HG03135 (cell line): ENCODE measurements around the gene VASP.
A peak's percentile ranks its signal among the peaks of the same experiment; 100 is the strongest.

Experiments
- ATAC-seq: cut with Tn5 transposase; IDR thresholded peaks from one replicate; pipeline ENCODE4 v1.9.1; 2021; ENCODE audit warnings: mild to moderate bottlenecking, moderate library complexity; ENCODE audit not compliant: unreplicated experiment

VASP gene

GRCh38 chr19:45473682-45474605 is 33.3 kb upstream of the VASP start:
- no peak for ATAC-seq

GRCh38 chr19:45474606-45475521 is 32.4 kb upstream of the VASP start:
- ATAC-seq: no peak

- no peak for ATAC-seq
Observed at GRCh38 chr19:45475537-45476291, 31.6 kb upstream of the VASP start.

DNA sequence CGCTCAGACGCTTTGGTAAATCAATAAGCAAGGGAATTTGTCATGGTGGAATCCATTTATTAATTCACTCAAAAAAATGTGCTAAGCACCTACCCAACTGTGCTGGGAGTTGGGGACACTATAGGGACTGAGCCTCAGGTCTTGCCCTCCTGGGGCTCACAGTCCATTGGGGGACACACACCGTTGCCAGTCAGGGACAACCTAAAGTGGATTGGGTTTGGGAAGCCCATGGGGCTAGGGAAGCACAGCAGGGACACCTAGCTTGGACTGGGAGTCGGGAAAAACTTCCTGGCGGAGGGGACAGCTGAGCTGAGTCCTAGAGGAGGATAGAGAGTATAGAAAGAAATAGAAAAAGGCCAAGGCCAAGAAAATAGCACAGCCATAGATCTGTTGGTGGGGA is 31.0 kb upstream of the VASP start:
- ATAC-seq: no peak

DNA sequence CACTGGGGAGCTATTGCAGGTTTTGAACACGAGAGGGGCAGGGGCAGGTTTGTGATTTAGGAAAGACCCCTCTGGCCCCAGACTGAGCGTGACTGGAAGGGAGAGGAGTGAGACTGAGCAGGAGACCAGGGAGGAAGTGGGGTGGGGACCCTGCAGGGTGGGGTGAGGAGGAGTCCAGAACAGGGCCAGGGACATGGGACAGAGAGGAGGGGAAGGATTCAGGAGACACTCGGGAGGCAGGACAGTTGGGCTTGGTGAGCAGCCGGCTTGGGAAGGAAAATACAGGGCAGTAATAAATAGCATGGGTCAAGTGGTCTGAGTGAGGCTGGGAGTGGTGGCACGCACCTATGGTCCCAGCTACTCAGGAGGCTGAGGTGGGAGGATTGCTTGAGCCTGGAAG is 30.1 kb upstream of the VASP start:
- no peak for ATAC-seq

GRCh38 chr19:45477713-45478453 is 29.4 kb upstream of the VASP start:
- no peak for ATAC-seq

- peak; percentile 62 for ATAC-seq
Observed at GRCh38 chr19:45478454-45479238, 28.6 kb upstream of the VASP start.

DNA sequence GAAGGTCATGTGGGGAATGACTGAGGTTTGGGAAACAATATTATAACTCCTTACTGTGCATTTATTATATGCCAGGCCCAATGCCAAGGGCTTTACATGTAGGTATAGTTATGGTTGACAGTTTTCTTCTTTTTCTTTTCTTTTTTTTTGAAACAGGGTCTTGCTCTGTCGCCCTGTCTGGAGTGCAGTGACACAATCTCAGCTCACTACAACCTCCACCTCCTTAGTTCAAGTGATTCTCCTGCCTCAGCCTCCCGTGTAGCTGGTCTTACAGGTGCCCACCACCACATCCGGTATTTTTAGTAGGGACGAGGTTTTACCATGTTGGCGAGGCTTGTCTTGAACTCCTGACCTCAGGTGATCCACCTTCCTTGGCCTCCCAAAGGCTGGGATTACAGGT is 24.2 kb upstream of the VASP start:
- ATAC-seq: no peak

- ATAC-seq: no peak
Observed at GRCh38 chr19:45484273-45484945, 22.9 kb upstream of the VASP start.

DNA sequence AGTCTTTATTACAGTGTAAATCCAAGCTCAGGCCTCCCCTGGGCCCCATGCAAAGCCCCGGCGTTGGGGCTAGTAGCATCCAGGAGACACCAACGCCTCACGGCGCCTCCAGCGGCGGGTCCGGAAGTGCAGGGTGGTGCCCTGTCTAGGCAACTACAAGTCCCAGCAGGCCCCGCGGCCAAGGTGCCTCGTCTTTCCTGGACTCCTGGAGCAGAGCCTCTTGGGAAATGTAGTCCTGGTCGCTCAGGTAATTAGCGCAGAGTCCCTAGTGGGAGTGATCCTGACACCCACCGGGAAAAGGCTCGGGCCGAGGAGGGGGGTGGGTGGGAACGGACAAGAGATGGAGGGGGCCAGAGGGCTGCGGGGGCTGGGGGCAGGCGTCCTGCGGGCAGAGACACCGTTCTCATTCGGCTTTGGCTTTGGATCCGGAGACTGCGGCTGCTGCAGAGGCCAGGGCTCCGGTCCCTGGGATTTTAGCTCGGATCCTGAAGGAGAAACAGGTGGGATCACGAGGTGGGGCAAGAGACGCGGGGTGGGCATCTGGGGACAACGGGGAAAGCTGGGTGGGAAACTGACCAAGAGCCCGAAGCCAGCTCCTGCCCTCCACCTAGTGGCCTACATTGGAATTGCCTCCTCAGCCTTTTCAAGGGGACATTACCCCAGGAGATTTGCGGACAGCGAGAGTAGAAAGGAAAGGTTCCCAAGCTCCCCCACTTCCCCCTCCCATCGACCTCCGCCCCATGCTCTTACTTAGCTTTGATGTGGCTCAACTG is 21.8 kb upstream of the VASP start:
- peak; percentile 87 for ATAC-seq

DNA sequence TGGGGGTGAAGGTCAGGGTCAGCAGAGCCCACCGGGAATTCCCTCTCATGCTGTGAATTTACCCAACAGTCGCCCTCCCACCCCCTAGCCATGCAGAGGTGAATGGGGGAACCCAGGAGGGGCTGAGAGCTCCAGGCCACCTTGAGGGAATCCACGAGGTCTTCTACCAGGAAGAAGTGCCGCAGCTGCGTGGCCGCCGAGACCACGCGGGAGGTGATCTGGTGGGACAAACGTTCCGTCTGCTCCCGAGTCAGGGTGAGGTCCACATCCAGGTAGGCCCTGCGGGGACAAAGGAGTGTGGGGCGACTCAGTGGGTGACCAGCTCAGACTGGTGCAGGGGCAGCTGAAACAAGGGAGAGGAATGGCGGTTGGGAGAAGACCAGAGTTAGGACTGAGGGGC is 18.6 kb upstream of the VASP start:
- no peak for ATAC-seq

DNA sequence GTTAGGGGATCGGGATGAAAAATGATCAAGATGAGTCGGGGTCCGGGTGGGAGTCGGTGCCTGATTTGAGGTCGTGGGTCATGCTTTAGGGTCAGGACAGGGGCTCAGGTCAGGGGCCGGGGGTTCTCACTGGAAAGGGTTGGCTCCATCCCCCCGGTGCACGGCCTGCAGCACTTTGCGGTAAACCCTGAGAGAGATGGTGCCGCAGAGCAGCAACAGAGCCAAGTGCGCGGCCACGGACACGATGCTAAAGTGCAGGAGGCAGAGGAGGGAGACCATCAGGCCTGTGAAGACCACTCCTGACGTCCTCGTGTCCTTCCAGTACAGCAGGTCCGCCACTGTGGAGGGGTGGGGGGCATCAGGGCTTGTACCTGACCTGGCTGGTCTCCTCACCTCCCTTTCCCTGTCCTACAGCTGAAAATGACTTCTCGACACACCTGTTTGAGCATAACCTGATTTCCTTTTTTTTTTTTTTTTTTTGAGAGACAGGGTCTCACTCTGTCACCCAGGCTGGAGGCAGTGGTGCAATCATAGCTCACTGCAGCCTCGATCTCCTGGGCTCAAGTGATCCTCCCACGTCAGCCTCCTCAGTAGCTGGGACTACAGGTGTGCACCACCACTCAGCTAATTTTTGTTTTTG is 17.9 kb upstream of the VASP start:
- ATAC-seq: no peak

- no peak for ATAC-seq
Observed at GRCh38 chr19:45492137-45492626, 15.1 kb upstream of the VASP start.

DNA sequence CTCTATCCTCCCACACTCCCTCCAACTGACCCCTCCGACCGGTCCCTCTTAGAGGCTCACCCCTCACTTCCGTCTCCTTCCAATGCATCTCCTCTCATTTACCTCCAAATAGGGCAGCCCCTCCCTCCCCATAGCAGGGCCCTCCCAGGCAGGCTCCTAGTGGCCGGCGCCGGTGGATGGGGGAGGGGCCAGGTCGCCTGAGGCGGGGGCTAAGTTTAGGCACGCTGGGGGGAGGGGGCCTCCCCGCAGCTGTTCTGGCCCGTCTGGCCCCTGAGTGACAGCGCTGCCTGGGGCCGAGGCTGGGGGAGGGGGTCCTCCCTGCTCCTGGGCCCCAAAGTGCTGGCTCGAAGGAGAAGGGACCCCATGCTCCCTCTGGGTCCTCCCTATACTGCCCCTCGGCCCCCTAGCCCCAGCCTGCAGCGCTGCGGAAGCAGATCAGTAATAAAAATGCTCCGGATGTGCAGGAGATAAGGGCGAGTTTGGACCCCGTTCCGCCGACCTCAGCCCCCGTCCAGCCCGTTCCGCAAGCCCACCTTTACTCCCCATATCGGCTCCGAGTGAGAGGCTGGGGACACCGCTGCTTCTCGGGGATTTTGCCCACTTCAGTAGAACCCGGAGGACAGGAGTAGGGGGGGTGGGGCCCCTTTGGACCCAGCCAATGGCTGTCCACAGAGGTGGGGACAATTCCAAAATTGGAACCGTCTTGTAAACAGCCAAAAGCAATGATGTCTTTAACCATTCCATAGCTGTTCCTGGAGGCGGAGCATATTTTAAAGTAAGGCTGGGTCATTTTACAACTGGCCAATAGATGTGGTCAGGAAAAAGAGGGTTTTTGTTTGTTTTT is 14.4 kb upstream of the VASP start:
- ATAC-seq: no peak

- ATAC-seq: no peak
Observed at GRCh38 chr19:45494261-45494916, 12.9 kb upstream of the VASP start.

GRCh38 chr19:45495178-45495577 is 12.1 kb upstream of the VASP start:
- ATAC-seq: no peak
